HepG2 (cell line): ENCODE data around the gene SLC1A4. TPM values are rescaled to one million over a fixed set of nuclear protein-coding genes. Genes with fewer than 3 reads are reported as not detected.

Source experiments
- ATAD3A ChIP-seq: sonication (generic); formaldehyde crosslinking; IDR thresholded peaks from 2 replicates; pipeline ENCODE4 v1.4.0; 2020; ENCODE audit warnings: missing genetic modification reagents
- BRD4 ChIP-seq: sonication (generic); formaldehyde crosslinking; IDR thresholded peaks from 2 replicates; pipeline ENCODE4 v1.4.0; 2020; ENCODE audit warnings: missing genetic modification reagents
- CAMTA2 ChIP-seq: sonication (generic); formaldehyde crosslinking; IDR thresholded peaks from 2 replicates; pipeline ENCODE4 v1.4.0; 2020; ENCODE audit warnings: mild to moderate bottlenecking, missing genetic modification reagents, borderline replicate concordance
- GATA4 ChIP-seq: sonication (generic); IDR thresholded peaks from 2 replicates; pipeline ENCODE4 v1.6.1; 2016; ENCODE audit warnings: antibody characterized with exemption, low read depth, borderline replicate concordance
- MBNL3 ChIP-seq: fragments of 250-450 bp; sonication (Bioruptor Pico); conservative IDR thresholded peaks from 2 replicates; pipeline ENCODE4 v1.8.0; 2022; ENCODE audit warnings: mild to moderate bottlenecking, inconsistent platforms
- NBN ChIP-seq: fragments of 450-650 bp; conservative IDR thresholded peaks from 2 replicates; pipeline ENCODE4 v1.6.1; 2017
- NFKB2 ChIP-seq: sonication (generic); formaldehyde crosslinking; IDR thresholded peaks from 2 replicates; pipeline ENCODE4 v1.4.0; 2020; ENCODE audit warnings: missing genetic modification reagents, borderline replicate concordance
- NRL ChIP-seq: sonication (generic); formaldehyde crosslinking; IDR thresholded peaks from 2 replicates; pipeline ENCODE4 v1.5.0; 2020; ENCODE audit warnings: missing genetic modification reagents, mild to moderate bottlenecking, moderate library complexity, borderline replicate concordance
- TARDBP ChIP-seq: sonication (generic); formaldehyde crosslinking; IDR thresholded peaks from 2 replicates; pipeline ENCODE4 v1.8.0; 2022; ENCODE audit warnings: mild to moderate bottlenecking, missing genetic modification reagents
- ZBTB7B ChIP-seq: sonication (generic); formaldehyde crosslinking; IDR thresholded peaks from 2 replicates; pipeline ENCODE4 v1.4.0; 2020; ENCODE audit warnings: missing genetic modification reagents
- ZNF230 ChIP-seq: sonication (generic); formaldehyde crosslinking; IDR thresholded peaks from 2 replicates; pipeline ENCODE4 v1.4.0; 2020; ENCODE audit warnings: mild to moderate bottlenecking, missing genetic modification reagents
- ZNF543 ChIP-seq: sonication (generic); formaldehyde crosslinking; IDR thresholded peaks from 2 replicates; pipeline ENCODE4 v1.4.0; 2020; ENCODE audit warnings: mild to moderate bottlenecking, missing genetic modification reagents
- ZNF546 ChIP-seq: sonication (generic); formaldehyde crosslinking; conservative IDR thresholded peaks from 2 replicates; pipeline ENCODE4 v1.8.1; 2023; ENCODE audit warnings: mild to moderate bottlenecking, missing genetic modification reagents
- ZNF607 ChIP-seq: sonication (generic); formaldehyde crosslinking; IDR thresholded peaks from 2 replicates; pipeline ENCODE4 v1.5.1; 2020; ENCODE audit warnings: missing genetic modification reagents, mild to moderate bottlenecking, borderline replicate concordance
- ZSCAN21 ChIP-seq: sonication (generic); formaldehyde crosslinking; IDR thresholded peaks from 2 replicates; pipeline ENCODE4 v1.8.0; 2022; ENCODE audit warnings: mild to moderate bottlenecking, missing genetic modification reagents, moderate library complexity, borderline replicate concordance
- polyA plus RNA-seq, 8 experiments: library from polyadenylated mRNA; depleted of rRNA in 3 of 8; stranded (reverse) in 7 of 8; unstranded in 1 of 8; fragments of >200 nt; fragmentation: Illumina TruSeq in 4 of 8; extraction: Trizol in 4 of 8; gene quantifications; 2 replicates each; pipeline versions ENCODE4 v1.2.1 to v1.2.3, GENCODE V29; 2011 to 2016; ENCODE audit warnings: low read depth in 4 of 8, missing spikeins in 1 of 8, mixed read lengths in 1 of 8; ENCODE audit not compliant: insufficient read depth in 1 of 8
- total RNA-seq, 5 experiments: library from RNA; depleted of rRNA; stranded (reverse); fragments of >200 nt; fragmentation: Illumina TruSeq; extraction: Trizol; gene quantifications; 2 replicates each; pipeline ENCODE4 v1.2.3, GENCODE V29; 2016; ENCODE audit warnings: low read depth in 1 of 5
- TF ChIP-seq, protein P1 (sequence below): sonication (generic); formaldehyde crosslinking; IDR thresholded peaks from 2 replicates; pipeline ENCODE4 v1.4.0; 2020; ENCODE audit warnings: mild to moderate bottlenecking, missing genetic modification reagents
- TF ChIP-seq, protein P2 (sequence below): sonication (generic); formaldehyde crosslinking; conservative IDR thresholded peaks from 2 replicates; pipeline ENCODE4 v1.4.0; 2020; ENCODE audit warnings: missing genetic modification reagents
- TF ChIP-seq, protein P3 (sequence below): sonication (generic); formaldehyde crosslinking; IDR thresholded peaks from 2 replicates; pipeline ENCODE4 v1.8.1; 2023; ENCODE audit warnings: mild to moderate bottlenecking, missing genetic modification reagents
- TF ChIP-seq, protein P4 (sequence below): sonication (generic); formaldehyde crosslinking; IDR thresholded peaks from 2 replicates; pipeline ENCODE4 v1.4.0; 2020; ENCODE audit warnings: missing genetic modification reagents, borderline replicate concordance

Gene SLC1A4
- total and polyA plus RNA-seq, 2 of the 13 experiments (the other 11 are each of a cell fraction or from before 2014, with no cell fraction given) = 21.0 to 39.6 TPM

DNA sequence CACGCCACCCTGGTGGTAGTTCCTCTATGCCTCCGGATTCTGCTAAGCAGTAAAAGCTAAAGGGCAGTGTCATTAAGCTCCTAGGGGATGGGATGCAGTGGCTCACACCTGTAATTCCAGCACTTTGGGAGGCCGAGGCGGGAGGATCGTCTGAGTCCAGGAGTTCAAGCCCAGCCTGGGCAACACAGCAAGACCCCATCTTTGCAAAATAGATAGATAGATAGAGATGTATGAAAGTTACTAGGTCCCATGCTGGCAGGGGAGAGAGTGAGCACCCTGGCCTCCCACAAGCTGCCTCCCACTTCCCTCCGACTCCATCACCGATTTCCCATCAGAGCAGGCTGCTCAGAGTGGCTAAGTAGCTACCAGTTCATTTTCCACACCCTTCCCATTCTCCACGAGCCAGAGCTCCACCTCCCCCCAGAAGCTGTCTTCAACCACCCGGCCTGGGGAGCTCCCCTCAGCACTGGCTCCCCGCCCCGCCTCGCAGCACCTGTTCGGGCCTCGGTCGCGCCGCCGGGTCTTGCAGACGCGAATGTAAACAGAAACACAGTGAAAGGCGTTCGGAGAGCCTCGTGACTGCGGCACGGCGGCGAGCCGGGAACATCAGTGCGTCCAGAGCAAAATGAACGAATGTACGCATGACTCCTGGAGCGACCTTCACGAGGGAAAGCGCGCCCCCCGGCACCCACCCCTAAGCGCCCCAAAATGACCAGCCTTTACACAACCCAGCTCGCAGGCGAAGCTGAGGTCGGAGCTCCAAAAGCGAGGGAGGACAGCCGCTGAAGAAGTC lies 66.4 kb downstream of the SLC1A4 start (continued):
- TF ChIP-seq, protein P1, sequence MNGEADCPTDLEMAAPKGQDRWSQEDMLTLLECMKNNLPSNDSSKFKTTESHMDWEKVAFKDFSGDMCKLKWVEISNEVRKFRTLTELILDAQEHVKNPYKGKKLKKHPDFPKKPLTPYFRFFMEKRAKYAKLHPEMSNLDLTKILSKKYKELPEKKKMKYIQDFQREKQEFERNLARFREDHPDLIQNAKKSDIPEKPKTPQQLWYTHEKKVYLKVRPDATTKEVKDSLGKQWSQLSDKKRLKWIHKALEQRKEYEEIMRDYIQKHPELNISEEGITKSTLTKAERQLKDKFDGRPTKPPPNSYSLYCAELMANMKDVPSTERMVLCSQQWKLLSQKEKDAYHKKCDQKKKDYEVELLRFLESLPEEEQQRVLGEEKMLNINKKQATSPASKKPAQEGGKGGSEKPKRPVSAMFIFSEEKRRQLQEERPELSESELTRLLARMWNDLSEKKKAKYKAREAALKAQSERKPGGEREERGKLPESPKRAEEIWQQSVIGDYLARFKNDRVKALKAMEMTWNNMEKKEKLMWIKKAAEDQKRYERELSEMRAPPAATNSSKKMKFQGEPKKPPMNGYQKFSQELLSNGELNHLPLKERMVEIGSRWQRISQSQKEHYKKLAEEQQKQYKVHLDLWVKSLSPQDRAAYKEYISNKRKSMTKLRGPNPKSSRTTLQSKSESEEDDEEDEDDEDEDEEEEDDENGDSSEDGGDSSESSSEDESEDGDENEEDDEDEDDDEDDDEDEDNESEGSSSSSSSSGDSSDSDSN (CRISPR knock-in tag) = no peak; the same call in 1 of the 2 replicates
- TF ChIP-seq, protein P2, sequence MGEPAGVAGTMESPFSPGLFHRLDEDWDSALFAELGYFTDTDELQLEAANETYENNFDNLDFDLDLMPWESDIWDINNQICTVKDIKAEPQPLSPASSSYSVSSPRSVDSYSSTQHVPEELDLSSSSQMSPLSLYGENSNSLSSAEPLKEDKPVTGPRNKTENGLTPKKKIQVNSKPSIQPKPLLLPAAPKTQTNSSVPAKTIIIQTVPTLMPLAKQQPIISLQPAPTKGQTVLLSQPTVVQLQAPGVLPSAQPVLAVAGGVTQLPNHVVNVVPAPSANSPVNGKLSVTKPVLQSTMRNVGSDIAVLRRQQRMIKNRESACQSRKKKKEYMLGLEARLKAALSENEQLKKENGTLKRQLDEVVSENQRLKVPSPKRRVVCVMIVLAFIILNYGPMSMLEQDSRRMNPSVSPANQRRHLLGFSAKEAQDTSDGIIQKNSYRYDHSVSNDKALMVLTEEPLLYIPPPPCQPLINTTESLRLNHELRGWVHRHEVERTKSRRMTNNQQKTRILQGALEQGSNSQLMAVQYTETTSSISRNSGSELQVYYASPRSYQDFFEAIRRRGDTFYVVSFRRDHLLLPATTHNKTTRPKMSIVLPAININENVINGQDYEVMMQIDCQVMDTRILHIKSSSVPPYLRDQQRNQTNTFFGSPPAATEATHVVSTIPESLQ (CRISPR knock-in tag) = 0 out of 2 replicates have a peak, but pooled peaks have one; percentile 27
- TF ChIP-seq NFKB2 (CRISPR knock-in tag) (peak; percentile 87; the same call in 1 of the 2 replicates), ZSCAN21 (CRISPR knock-in tag) (peak; percentile 71; the same call in 1 of the 2 replicates), NRL (CRISPR knock-in tag) (peak; percentile 78; the same call in 1 of the 2 replicates), ZBTB7B (CRISPR knock-in tag) (peak; percentile 64; the same call in 1 of the 2 replicates), NBN (no peak), ZNF546 (CRISPR knock-in tag) (peak; percentile 3; the same call in 1 of the 2 replicates), BRD4 (CRISPR knock-in tag) (no peak; the same call in 1 of the 2 replicates), GATA4 (0 out of 2 replicates have a peak, but pooled peaks have one; percentile 17), MBNL3 (CRISPR knock-in tag) (no peak), TARDBP (CRISPR knock-in tag) (peak; percentile 71; the same call in 1 of the 2 replicates), ZNF543 (CRISPR knock-in tag) (peak; percentile 34; the same call in 1 of the 2 replicates), ATAD3A (CRISPR knock-in tag) (0 out of 2 replicates have a peak, but pooled peaks have one; percentile 50), ZNF607 (CRISPR knock-in tag) (peak; percentile 85), CAMTA2 (peak; percentile 49; the same call in 1 of the 2 replicates), ZNF230 (CRISPR knock-in tag) (peak; percentile 48; the same call in 1 of the 2 replicates)
- TF ChIP-seq, protein P3, sequence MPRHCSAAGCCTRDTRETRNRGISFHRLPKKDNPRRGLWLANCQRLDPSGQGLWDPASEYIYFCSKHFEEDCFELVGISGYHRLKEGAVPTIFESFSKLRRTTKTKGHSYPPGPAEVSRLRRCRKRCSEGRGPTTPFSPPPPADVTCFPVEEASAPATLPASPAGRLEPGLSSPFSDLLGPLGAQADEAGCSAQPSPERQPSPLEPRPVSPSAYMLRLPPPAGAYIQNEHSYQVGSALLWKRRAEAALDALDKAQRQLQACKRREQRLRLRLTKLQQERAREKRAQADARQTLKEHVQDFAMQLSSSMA (CRISPR knock-in tag) = 0 out of 2 replicates have a peak, but pooled peaks have one; percentile 23
- TF ChIP-seq, protein P4, sequence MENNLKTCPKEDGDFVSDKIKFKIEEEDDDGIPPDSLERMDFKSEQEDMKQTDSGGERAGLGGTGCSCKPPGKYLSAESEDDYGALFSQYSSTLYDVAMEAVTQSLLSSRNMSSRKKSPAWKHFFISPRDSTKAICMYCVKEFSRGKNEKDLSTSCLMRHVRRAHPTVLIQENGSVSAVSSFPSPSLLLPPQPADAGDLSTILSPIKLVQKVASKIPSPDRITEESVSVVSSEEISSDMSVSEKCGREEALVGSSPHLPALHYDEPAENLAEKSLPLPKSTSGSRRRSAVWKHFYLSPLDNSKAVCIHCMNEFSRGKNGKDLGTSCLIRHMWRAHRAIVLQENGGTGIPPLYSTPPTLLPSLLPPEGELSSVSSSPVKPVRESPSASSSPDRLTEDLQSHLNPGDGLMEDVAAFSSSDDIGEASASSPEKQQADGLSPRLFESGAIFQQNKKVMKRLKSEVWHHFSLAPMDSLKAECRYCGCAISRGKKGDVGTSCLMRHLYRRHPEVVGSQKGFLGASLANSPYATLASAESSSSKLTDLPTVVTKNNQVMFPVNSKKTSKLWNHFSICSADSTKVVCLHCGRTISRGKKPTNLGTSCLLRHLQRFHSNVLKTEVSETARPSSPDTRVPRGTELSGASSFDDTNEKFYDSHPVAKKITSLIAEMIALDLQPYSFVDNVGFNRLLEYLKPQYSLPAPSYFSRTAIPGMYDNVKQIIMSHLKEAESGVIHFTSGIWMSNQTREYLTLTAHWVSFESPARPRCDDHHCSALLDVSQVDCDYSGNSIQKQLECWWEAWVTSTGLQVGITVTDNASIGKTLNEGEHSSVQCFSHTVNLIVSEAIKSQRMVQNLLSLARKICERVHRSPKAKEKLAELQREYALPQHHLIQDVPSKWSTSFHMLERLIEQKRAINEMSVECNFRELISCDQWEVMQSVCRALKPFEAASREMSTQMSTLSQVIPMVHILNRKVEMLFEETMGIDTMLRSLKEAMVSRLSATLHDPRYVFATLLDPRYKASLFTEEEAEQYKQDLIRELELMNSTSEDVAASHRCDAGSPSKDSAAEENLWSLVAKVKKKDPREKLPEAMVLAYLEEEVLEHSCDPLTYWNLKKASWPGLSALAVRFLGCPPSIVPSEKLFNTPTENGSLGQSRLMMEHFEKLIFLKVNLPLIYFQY (CRISPR knock-in tag) = 0 out of 2 replicates have a peak, but pooled peaks have one; percentile 16
